AG09319 (cell line): Measurements from ENCODE around the gene SAMD5.

ENCODE experiments used
- DNase-seq: peaks from one replicate; pipeline ENCODE4 v3.0.0-alpha.2; 2010; ENCODE audit warnings: low read depth; ENCODE audit errors: extremely low read depth
- TF ChIP-seq, protein P1 (sequence below): IDR thresholded peaks from 2 replicates; pipeline ENCODE4 v1.5.1; 2011; ENCODE audit warnings: low read depth, mild to moderate bottlenecking, inconsistent platforms, low read length, moderate library complexity

Gene SAMD5

DNA sequence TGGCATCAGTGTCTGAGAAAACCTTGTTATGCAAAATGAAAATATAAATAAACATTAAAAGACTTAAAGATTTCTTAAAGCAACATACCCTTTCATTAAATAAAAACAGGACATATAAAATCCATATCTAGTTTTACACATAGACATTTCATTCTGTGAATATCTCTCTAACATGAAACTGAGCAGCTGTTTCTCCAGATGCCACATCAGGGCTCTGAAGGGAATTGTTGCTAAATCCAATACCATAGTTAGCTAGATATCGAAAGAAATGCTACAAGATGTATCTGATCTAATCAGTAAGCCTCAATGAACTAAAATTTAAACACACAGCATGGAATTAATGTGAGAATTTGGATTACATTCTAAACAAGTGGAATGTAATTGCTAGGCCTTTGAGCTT lies 74.5 kb downstream of the SAMD5 start:
- DNase-seq, result no peak
- TF ChIP-seq, protein P1, sequence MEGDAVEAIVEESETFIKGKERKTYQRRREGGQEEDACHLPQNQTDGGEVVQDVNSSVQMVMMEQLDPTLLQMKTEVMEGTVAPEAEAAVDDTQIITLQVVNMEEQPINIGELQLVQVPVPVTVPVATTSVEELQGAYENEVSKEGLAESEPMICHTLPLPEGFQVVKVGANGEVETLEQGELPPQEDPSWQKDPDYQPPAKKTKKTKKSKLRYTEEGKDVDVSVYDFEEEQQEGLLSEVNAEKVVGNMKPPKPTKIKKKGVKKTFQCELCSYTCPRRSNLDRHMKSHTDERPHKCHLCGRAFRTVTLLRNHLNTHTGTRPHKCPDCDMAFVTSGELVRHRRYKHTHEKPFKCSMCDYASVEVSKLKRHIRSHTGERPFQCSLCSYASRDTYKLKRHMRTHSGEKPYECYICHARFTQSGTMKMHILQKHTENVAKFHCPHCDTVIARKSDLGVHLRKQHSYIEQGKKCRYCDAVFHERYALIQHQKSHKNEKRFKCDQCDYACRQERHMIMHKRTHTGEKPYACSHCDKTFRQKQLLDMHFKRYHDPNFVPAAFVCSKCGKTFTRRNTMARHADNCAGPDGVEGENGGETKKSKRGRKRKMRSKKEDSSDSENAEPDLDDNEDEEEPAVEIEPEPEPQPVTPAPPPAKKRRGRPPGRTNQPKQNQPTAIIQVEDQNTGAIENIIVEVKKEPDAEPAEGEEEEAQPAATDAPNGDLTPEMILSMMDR, result no peak

DNA sequence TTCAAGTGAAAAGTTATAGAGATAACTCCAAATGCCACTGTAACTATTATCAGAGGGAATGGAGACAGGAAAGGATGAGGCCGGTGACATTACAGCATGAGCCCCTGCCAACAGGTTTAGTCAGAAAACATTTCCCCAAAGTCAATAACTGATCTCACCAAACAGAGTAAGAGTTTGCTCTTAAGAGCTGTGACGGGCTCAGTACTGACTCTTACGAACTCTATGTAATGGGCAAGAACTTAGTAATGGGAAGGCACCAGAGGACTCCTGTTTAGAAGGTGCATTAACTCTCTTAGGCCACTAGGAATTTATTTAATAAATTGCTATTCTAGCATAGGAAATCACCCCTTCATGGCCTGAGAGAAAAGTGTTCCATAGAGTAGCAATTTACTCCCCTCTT lies 76.8 kb downstream of the SAMD5 start:
- TF ChIP-seq, protein P1, result no peak
- no peak for DNase-seq

DNA sequence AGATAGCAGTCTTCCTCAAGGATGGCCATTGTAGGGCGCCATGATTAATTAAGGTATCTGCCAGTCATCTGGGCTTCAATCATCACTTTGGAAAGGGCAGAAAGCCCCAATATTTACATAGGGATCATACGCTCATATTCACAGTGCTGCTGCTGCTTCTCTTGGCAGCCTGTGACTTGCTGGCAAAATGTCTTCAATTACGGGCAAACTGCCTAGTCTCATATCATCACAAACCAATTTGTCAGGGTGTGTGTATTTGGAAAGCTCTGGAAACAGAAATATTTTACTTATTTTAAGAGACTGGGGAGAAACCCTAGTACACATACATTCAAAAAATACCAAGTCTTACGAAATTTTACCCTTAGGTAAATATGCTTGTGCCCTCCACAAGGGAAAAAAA lies 77.6 kb downstream of the SAMD5 start:
- no peak for DNase-seq
- TF ChIP-seq, protein P1, result no peak

DNA sequence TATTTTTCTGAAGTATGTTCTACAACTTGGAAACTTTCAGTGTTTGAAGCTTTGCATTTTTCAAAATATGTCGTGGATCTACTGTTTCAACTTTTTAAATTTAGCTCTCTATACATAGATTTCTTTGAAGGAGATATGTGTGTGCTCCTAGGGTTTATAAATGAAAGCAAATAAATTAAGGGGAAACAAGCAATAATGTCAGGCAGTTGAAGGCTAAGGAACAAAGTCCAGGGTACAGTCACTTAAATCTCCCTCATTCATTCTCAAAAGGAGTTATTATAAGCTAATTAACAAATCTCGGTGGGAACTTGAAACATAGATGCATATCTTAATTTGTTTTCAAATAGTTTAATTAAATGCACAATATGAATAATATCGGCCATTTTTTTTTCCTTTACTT lies 79.4 kb downstream of the SAMD5 start:
- TF ChIP-seq, protein P1, result no peak
- DNase-seq, result no peak

DNA sequence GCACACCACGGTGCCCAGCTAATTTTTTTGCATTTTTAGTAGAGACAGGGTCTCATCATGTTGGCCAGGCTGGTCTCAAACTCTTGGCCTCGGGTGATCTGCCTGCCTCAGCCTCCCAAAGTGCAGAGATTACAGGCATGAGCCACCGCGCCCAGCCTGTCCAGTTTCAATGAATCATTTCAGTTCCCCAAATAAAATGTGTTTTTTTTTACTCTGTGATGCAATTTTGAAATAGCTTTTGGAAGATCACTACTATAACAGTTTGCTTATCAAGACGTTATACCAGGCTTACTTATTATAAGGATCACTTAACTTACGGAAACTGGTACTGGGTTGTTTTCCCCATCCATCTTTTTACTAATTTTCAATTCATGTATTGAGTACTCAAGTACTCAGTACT lies 80.0 kb downstream of the SAMD5 start:
- TF ChIP-seq, protein P1, result no peak
- no peak for DNase-seq

DNA sequence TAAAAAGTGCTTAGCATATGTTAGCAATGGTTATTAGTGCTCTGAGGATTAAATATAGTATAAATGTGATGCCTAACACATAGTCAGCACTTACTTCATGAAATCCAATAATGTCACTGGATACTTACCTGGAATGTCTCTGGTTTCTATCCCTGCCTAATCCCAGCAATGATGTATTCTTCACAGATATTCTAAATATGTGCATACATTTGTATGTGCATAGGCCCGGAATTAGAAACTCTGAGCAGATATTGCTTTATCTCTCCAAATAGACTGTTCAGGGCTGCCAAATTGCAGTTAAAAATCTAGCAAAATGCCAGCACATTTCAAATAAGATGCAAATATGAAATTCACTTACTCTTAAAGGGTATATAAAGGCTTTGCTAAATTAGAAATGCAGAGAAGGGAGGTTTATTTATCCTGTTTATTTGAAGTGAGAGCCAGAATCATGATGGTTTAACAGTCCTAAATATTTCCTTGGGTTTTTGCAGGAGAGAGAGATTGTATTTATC lies 81.3 kb downstream of the SAMD5 start:
- no peak for DNase-seq
- TF ChIP-seq, protein P1, result no peak

DNA sequence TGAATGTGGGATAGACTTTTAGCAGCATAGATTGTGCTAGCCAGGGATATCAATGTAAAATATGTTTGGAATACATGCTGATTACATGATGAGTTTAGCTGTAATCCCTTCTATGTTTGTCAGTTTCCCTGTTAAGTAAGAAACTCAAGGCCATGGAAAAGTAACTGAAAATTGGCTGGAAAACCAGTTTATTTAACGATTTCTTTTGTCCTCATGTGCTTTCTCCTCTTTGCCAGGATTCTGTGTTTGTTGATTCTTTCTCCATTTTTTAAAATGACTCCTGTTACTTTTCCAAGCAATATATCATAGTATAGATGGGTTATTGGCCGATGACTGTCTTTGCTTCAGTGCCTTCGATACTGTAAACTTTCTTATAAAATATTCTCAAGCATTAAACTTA lies 87.5 kb downstream of the SAMD5 start:
- TF ChIP-seq, protein P1, result no peak
- no peak for DNase-seq
